GM19395 (cell line): Measurements from ENCODE around the gene PCMTD2.
"Not testable (repeated sequence)": the region's sequence is repeated elsewhere in the genome, so short reads cannot be mapped to it uniquely, and the experiment has no call there.

ENCODE experiments used
- ATAC-seq: cut with Tn5 transposase; IDR thresholded peaks from one replicate; pipeline ENCODE4 v1.9.1; 2021; ENCODE audit warnings: mild to moderate bottlenecking, moderate library complexity; ENCODE audit not compliant: unreplicated experiment

Gene PCMTD2

GRCh38 chr20:64285579-64286446 lies 30.3 kb downstream of the PCMTD2 start:
- peak; percentile 92 for ATAC-seq

- ATAC-seq, result not testable (repeated sequence)
Measured at GRCh38 chr20:64286447-64287263, 31.1 kb downstream of the PCMTD2 start.

- ATAC-seq, result not testable (repeated sequence)
Measured at GRCh38 chr20:64287264-64287590, 31.7 kb downstream of the PCMTD2 start.

- not testable (repeated sequence) for ATAC-seq
Measured at GRCh38 chr20:64292167-64292566, 36.6 kb downstream of the PCMTD2 start.

GRCh38 chr20:64303086-64303485 lies 47.5 kb downstream of the PCMTD2 start:
- not testable (repeated sequence) for ATAC-seq

- ATAC-seq, result not testable (repeated sequence)
Measured at GRCh38 chr20:64313761-64314160, 58.2 kb downstream of the PCMTD2 start.

GRCh38 chr20:64315381-64315780 lies 59.8 kb downstream of the PCMTD2 start:
- not testable (repeated sequence) for ATAC-seq

- not testable (repeated sequence) for ATAC-seq
Measured at GRCh38 chr20:64315884-64316283, 60.3 kb downstream of the PCMTD2 start.

GRCh38 chr20:64316415-64317083 lies 61.0 kb downstream of the PCMTD2 start:
- not testable (repeated sequence) for ATAC-seq

- ATAC-seq, result not testable (repeated sequence)
Measured at GRCh38 chr20:64317331-64317730, 61.8 kb downstream of the PCMTD2 start.

GRCh38 chr20:64318056-64318455 lies 62.5 kb downstream of the PCMTD2 start:
- ATAC-seq, result not testable (repeated sequence)

- ATAC-seq, result not testable (repeated sequence)
Measured at GRCh38 chr20:64322031-64322789, 66.7 kb downstream of the PCMTD2 start.
